Pancreas (tissue), 10 donors: ENCODE data around the gene CPED1. TPM values are rescaled to one million over a fixed set of nuclear protein-coding genes. Genes with fewer than 3 reads are reported as not detected.

ENCODE experiments used
- ATAC-seq, 4 donors: fragments of 200-7000 bp; cut with Tn5 transposase; one replicate each; pipeline versions ENCODE4 v1.8.0 to v1.9.1; 2020; ENCODE audit warnings: mild to moderate bottlenecking in 4 of 4, moderate library complexity in 4 of 4
- DNase-seq, 6 donors: peaks; one replicate each; pipeline ENCODE4 v3.0.0-alpha.2; 2020
- FAIRE-seq: peaks from 2 replicates; lab custom pipeline; 2012; peaks lifted over from hg19 to GRCh38; lab: Jason Lieb, UNC
- H3K27ac ChIP-seq, 4 donors: fragments of 200-600 bp; sonication (generic); 1 replicate in 3 of 4; 2 replicates in 1 of 4; pipeline versions ENCODE4 v1.5.0 to v1.8.0; 2020
- H3K27me3 ChIP-seq, 4 donors: fragments of 200-600 bp; one replicate each; pipeline ENCODE4 v1.8.0; 2021
- H3K36me3 ChIP-seq, 3 donors: fragments of 200-600 bp; sonication (generic) in 1 of 3; one replicate each; pipeline versions ENCODE4 v1.5.0 to v1.8.0; 2020 to 2021
- H3K4me1 ChIP-seq, 3 donors: fragments of 200-600 bp; one replicate each; pipeline ENCODE4 v1.8.0; 2021
- H3K4me3 ChIP-seq, 4 donors: fragments of 200-600 bp; sonication (generic) in 2 of 4; one replicate each; pipeline versions ENCODE4 v1.5.0 to v1.8.0; 2020 to 2021
- H3K9me3 ChIP-seq, 4 donors: fragments of 200-600 bp; one replicate each; pipeline ENCODE4 v1.8.0; 2021
- CTCF ChIP-seq, 4 donors: fragments of 200-600 bp; sonication (generic) in 3 of 4; IDR thresholded peaks; one replicate each; pipeline versions ENCODE4 v1.5.0 to v1.8.0; 2021; ENCODE audit warnings: antibody characterized with exemption in 4 of 4
- WGBS, 2 donors: extraction: QIAGEN DNeasy Blood & Tissue Kit; methylation state at CpG; one replicate each; pipeline ENCODE4 v1.1.7; 2013; 5-methylcytosine and 5-hydroxymethylcytosine counted together
- intact Hi-C, 3 donors: fragments of 100-400 bp; cut with DNase I; formaldehyde crosslinking; loops; one replicate each; pipeline versions ENCODE4 v1.11.1 to v1.14.2; 2022
- polyA plus RNA-seq, 2 donors: library from polyadenylated mRNA; stranded (reverse); fragments of 200-250 nt; gene quantifications; one replicate each; pipeline ENCODE4 v1.2.3, GENCODE V29; 2013
- total RNA-seq, 6 donors: library from RNA; stranded (reverse); fragmentation: NEBNext Ultra II Directional in 4 of 6; extraction: Animal tissue kit (Norgen Biotek cat#: 25700) in 4 of 6; gene quantifications; one replicate each; pipeline versions ENCODE4 v1.2.1 to v1.2.4, GENCODE V29; 2021 to 2023
- donor health status: healthy with polysubstance abuse.
- donor health status: DM: no; HTN: no; CAD: no; lungs with moderate emphysema.
- donor health status: DM: no; HTN: no; CAD: no.
- donor health status: control.
- donor health status: control.
- donor health status: Bipolar disorder and iron deficiency.
- donor health status: DM: yes; HTN: yes; CAD: no.
- donor health status: DM: no; HTN: no; CAD: no.
- donor health status: DM: no; HTN: no; CAD: no.
- donor health status: DM: yes; HTN: yes; CAD: no.

CPED1 gene
- total and polyA plus RNA-seq, 8 donors = 0.57 to 6.1 (median 1.3) TPM

- 97 to 100% methylated on average over 1 of the region's 1 CpG for WGBS, 2 donors
- H3K4me1 ChIP-seq = peaks cover 0 to 9% (median 5%) of the 10 kb centered on the region in 3 donors
- intact Hi-C loops = no loop called here
- H3K27me3 ChIP-seq = no peaks in the 10 kb centered on the region
- FAIRE-seq (no peak), ATAC-seq (no peak), DNase-seq (no peak)
- TF ChIP-seq CTCF (IDR thresholded peaks at IDR 0.05) = no peak
- no peaks in the 10 kb centered on the region for H3K9me3 ChIP-seq
- no peak overlapping the region for H3K4me3 ChIP-seq
- no peaks in the 10 kb centered on the region for H3K36me3 ChIP-seq
- H3K27ac ChIP-seq = no peak overlapping the region
These were observed 165.5 kb downstream of the CPED1 start for GRCh38 chr7:121153995-121154394.

GRCh38 chr7:121156825-121157224 is 168.3 kb downstream of the CPED1 start:
- Histone ChIP-seq H3K36me3 (no peaks in the 10 kb centered on the region), H3K27ac (no peak overlapping the region), H3K9me3 (no peaks in the 10 kb centered on the region), H3K4me3 (no peak overlapping the region), H3K27me3 (no peaks in the 10 kb centered on the region), H3K4me1 (peaks cover 0 to 9% (median 0%) of the 10 kb centered on the region in 3 donors)
- no peak for DNase-seq
- TF ChIP-seq CTCF (IDR thresholded peaks at IDR 0.05) = no peak
- no peak for ATAC-seq
- WGBS, 2 donors = 73 to 74% methylated on average over 2 of the region's 2 CpGs
- FAIRE-seq = no peak
- intact Hi-C loops = no loop called here

- Histone ChIP-seq H3K9me3 (no peaks in the 10 kb centered on the region), H3K4me3 (no peak overlapping the region), H3K36me3 (no peaks in the 10 kb centered on the region), H3K27ac (no peak overlapping the region), H3K27me3 (no peaks in the 10 kb centered on the region), H3K4me1 (peaks cover 0 to 4% (median 0%) of the 10 kb centered on the region in 3 donors)
- TF ChIP-seq CTCF (IDR thresholded peaks at IDR 0.05) = no peak
- DNase-seq = no peak
- FAIRE-seq = no peak
- WGBS, 2 donors = 91 to 92% methylated on average over 4 of the region's 4 CpGs
- ATAC-seq = no peak
- intact Hi-C loops = no loop called here
These were observed 168.8 kb downstream of the CPED1 start for GRCh38 chr7:121157341-121157751.

GRCh38 chr7:121157885-121158590 is 169.5 kb downstream of the CPED1 start:
- intact Hi-C loops = no loop called here
- Histone ChIP-seq H3K9me3 (no peaks in the 10 kb centered on the region), H3K4me3 (no peak overlapping the region), H3K4me1 (no peaks in the 10 kb centered on the region), H3K27me3 (no peaks in the 10 kb centered on the region), H3K36me3 (no peaks in the 10 kb centered on the region), H3K27ac (no peak overlapping the region)
- peak in 4 of 6 donors; percentile 30 to 57 (median 47) for DNase-seq
- no peak for FAIRE-seq
- no peak for TF ChIP-seq CTCF (IDR thresholded peaks at IDR 0.05)
- ATAC-seq = peak in 3 of 4 donors; percentile 66 to 91 (median 86)
- WGBS, 2 donors = 15 to 34% methylated on average over 2 of the region's 2 CpGs

GRCh38 chr7:121158665-121159064 is 170.2 kb downstream of the CPED1 start:
- Histone ChIP-seq H3K4me3 (no peak overlapping the region), H3K4me1 (no peaks in the 10 kb centered on the region), H3K9me3 (no peaks in the 10 kb centered on the region), H3K27me3 (no peaks in the 10 kb centered on the region), H3K27ac (no peak overlapping the region), H3K36me3 (no peaks in the 10 kb centered on the region)
- ATAC-seq (no peak), DNase-seq (no peak), FAIRE-seq (no peak)
- WGBS, 2 donors = 71 to 82% methylated on average over 3 of the region's 3 CpGs
- intact Hi-C loops = no loop called here
- no peak for TF ChIP-seq CTCF (IDR thresholded peaks at IDR 0.05)
